Stomach (tissue), 4 donors: Measurements from ENCODE around the gene DCT.

Experiments
- POLR2A ChIP-seq, 4 donors: fragments of 450-650 bp; IDR thresholded peaks; one replicate each; pipeline ENCODE4 v1.6.1; 2016; ENCODE audit warnings: antibody characterized with exemption in 4 of 4, control low read depth in 2 of 4, mild to moderate bottlenecking in 1 of 4, moderate library complexity in 1 of 4
- POLR2AphosphoS5 ChIP-seq, 3 donors: sonication (generic); formaldehyde crosslinking; IDR thresholded peaks; one replicate each; pipeline ENCODE4 v1.6.1; 2016; ENCODE audit warnings: antibody characterized with exemption in 3 of 3
- TF ChIP-seq, protein P1 (sequence below), 7 experiments: fragments of 450-650 bp in 4 of 7; fragments of 200-600 bp in 3 of 7; sonication (generic) in 3 of 7; IDR thresholded peaks; one replicate each; pipeline ENCODE4 v1.5.1; 2016 to 2019; ENCODE audit warnings: antibody characterized with exemption in 7 of 7, control low read depth in 2 of 7, mild to moderate bottlenecking in 1 of 7

GRCh38 chr13:94503851-94504250, 24.4 kb upstream of the DCT start:
- TF ChIP-seq, protein P1, sequence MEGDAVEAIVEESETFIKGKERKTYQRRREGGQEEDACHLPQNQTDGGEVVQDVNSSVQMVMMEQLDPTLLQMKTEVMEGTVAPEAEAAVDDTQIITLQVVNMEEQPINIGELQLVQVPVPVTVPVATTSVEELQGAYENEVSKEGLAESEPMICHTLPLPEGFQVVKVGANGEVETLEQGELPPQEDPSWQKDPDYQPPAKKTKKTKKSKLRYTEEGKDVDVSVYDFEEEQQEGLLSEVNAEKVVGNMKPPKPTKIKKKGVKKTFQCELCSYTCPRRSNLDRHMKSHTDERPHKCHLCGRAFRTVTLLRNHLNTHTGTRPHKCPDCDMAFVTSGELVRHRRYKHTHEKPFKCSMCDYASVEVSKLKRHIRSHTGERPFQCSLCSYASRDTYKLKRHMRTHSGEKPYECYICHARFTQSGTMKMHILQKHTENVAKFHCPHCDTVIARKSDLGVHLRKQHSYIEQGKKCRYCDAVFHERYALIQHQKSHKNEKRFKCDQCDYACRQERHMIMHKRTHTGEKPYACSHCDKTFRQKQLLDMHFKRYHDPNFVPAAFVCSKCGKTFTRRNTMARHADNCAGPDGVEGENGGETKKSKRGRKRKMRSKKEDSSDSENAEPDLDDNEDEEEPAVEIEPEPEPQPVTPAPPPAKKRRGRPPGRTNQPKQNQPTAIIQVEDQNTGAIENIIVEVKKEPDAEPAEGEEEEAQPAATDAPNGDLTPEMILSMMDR (IDR thresholded peaks at IDR 0.05), result no peak
- TF ChIP-seq POLR2AphosphoS5 (IDR thresholded peaks at IDR 0.05) (no peak), POLR2A (IDR thresholded peaks at IDR 0.05) (no peak)
